VCaP (cell line): ENCODE measurements around the gene ELOVL2.
"Not testable (repeated sequence)": the region's sequence is repeated elsewhere in the genome, so short reads cannot be mapped to it uniquely, and the experiment has no call there.

Source experiments
- H3K27ac ChIP-seq: fragments of 450-650 bp; 2 replicates; pipeline ENCODE4 v1.5.1; 2017
- TF ChIP-seq, protein P1 (sequence below): fragments of 450-650 bp; conservative IDR thresholded peaks from 2 replicates; pipeline ENCODE4 v1.5.1; 2017; ENCODE audit warnings: mild to moderate bottlenecking, moderate library complexity

ELOVL2 gene, protein sequence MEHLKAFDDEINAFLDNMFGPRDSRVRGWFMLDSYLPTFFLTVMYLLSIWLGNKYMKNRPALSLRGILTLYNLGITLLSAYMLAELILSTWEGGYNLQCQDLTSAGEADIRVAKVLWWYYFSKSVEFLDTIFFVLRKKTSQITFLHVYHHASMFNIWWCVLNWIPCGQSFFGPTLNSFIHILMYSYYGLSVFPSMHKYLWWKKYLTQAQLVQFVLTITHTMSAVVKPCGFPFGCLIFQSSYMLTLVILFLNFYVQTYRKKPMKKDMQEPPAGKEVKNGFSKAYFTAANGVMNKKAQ

DNA sequence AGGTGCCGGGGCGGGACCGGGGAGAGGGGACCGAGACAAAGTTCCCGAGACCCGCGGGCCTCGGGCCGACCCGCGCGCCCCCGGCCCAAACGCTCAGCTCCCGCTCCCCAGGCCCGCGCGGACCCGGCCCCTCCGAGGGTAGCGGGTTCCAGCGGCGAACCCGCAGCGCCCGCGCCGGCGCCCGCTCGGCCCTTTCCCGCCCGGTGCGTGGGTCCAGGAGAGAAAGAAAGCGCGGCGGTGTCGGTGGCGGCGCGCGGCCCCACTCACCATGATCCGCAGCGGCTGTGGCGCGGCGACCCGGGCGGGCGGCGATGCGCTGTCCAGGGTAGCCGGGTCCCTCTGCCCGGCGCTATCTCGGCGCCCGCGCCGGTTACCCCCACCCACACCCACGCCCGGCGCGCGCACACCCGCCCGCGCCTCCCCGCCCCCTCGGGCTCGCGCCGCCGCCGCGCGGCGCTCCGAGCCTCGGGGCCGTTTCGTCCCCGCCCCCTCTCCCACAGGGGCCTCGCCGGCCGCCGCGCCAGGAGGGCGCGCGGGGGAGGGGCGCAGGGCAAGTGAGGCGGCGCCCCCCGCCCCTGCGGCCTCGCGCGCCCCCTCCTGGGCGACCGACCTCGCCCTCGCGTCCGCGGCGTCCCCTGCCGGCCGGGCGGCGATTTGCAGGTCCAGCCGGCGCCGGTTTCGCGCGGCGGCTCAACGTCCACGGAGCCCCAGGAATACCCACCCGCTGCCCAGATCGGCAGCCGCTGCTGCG lies at the start of gene ELOVL2:
Gene ELOVL2 (minus strand): TSS at position 345 of the 751 bp plus-strand sequence. CDS start 75 bp downstream, at position 270.
- peak within 1 kb of the TSS; percentile 78 for H3K27ac ChIP-seq
- TF ChIP-seq, protein P1, sequence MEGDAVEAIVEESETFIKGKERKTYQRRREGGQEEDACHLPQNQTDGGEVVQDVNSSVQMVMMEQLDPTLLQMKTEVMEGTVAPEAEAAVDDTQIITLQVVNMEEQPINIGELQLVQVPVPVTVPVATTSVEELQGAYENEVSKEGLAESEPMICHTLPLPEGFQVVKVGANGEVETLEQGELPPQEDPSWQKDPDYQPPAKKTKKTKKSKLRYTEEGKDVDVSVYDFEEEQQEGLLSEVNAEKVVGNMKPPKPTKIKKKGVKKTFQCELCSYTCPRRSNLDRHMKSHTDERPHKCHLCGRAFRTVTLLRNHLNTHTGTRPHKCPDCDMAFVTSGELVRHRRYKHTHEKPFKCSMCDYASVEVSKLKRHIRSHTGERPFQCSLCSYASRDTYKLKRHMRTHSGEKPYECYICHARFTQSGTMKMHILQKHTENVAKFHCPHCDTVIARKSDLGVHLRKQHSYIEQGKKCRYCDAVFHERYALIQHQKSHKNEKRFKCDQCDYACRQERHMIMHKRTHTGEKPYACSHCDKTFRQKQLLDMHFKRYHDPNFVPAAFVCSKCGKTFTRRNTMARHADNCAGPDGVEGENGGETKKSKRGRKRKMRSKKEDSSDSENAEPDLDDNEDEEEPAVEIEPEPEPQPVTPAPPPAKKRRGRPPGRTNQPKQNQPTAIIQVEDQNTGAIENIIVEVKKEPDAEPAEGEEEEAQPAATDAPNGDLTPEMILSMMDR = peak; percentile 100

DNA sequence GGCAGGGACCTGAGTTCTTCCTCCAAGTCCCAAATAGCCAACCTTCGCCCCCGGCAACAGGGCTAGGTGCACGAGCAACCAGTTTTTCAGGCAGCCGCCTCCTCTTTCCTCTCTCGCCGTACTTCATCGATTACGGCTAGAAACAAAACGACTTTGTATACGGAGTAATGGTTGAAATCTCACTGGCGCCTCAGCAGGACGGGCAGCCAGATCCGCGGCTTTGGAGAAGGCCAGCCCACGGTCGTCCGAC lies 49.2 kb upstream of the ELOVL2 start:
- peak overlapping the region; percentile 97 for H3K27ac ChIP-seq
- TF ChIP-seq, protein P1 = no peak

DNA sequence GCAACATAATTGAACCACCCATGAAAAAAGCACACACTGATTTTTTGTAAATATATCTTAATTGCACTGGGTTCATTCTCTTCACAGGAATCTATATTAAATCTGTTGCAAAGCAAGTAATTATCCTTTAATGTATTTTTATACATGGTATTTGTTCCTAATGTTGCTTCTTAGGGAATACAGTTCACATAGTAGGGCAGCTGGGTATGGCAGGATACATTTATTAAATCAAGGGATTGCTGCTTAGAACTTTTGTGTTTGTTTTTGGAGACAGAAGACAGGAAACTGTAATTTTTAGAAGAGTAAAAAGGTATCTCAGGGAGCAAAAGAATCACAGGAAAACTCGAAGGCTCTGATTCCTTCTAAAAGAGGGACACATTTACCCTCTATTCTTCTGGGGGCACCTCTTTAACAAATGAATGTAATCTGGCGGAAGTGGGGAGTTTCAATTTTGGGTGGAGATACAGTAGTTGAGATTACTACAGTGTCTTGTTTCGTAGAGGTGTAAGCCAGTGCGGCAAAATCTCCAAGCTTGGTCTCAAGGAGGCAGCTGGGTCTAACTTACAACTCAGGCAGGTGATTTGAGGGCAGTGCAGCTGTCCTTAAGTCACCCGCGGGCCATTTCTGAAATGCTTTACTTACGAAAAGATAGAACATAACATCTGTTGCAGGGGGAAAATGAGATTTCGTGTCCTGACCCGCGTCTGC lies 48.7 kb upstream of the ELOVL2 start:
- peak overlapping the region; percentile 97 for H3K27ac ChIP-seq
- TF ChIP-seq, protein P1 = no peak

DNA sequence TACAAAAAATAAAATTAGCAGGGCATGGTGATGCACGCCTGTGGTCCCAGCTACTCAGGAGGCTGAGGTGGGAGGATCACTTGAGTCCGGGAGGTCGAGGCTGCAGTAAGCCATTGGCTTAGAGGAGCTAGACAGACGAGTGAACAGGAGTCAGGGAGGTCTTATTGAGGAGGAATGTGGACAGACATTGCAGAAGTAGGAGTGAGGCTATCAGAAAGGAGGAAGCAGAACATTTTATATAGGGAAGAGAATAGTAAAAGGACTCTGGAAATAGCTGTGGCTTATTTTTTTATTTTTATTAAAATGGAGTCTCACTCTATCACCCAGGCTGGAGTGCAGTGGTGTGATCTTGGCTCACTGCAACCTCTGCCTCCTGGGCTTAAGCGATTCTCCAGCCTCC lies 47.0 kb upstream of the ELOVL2 start:
- H3K27ac ChIP-seq = peak overlapping the region; percentile 97

DNA sequence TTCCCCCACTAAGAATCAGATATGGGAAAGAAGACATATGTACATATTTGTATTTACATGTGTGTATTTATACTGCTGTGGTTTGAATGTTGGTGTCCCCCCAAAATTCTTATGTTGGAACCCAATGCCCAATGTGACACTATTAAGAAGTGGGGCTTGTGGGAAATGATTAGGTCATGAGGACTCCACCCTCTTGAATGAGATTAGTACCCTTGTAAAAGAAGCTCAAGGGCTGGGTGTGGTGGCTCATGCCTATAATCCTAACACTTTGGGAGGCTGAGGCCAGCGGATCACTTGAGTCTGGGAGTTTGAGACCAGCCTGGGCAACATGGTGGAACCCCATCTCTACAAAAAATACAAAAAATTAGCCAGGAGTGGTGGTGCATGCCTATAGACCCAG lies 45.6 kb upstream of the ELOVL2 start:
- no peak overlapping the region for H3K27ac ChIP-seq
- TF ChIP-seq, protein P1 = no peak

DNA sequence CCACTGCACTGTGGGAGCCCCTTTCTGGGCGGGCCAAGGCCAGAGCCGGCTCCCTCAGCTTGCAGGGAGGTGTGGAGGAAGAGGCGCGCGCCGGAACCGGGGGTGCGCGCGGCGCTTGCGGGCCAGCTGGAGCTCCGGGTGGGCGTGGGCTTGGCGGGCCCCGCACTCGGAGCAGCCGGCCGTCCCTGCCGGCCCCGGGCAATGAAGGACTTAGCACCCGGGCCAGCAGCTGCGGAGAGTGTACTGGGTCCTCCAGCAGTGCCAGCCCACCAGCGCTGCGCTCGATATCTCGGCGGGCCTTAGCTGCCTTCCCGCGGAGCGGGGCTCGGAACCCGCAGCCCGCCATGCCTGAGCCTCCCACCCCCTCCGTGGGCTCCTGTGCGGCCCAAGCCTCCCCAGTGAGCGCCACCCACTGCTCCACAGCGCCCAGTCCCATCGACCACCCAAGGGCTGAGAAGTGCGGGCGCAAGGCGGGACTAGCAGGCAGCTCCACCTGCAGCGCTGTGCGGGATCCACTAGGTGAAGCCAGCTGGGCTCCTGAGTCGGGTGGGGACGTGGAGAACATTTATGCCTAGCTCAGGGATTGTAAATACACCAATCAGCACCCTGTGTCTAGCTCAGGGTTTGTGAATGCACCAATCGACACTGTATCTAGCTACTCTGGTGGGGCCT lies 43.2 kb upstream of the ELOVL2 start:
- not testable (repeated sequence) for H3K27ac ChIP-seq

DNA sequence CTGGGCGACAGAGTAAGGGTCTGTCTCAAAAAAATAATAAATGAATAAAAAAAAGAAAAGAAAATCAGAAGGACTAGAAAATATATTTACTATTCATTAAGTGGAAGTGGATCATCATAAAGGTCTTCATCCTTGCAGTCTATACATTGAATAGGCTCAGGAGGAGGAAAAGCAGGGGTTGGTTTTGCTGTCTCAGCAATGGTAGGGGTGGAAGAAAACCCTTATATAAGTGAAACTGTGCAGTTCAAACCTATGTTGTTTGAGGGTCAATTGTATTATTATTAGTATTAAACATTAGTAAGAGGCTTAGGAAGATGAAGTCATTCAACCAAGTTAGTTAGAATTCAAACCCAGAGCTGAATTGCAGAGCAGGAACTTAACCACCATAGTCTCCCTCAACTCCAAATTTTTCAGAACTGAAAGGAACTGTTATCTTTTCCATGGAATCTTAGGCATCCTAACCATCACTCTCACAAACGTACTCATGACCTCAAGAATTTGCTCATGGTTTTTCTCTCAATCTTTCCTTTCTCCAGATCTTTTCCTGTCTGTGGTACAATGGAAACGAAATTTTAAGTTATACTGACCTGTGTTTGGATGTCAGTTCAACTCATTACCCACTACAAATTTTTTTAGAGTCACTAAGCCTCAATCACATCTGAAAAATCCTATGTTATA lies 41.8 kb upstream of the ELOVL2 start:
- TF ChIP-seq, protein P1 = no peak
- H3K27ac ChIP-seq = no peak overlapping the region

DNA sequence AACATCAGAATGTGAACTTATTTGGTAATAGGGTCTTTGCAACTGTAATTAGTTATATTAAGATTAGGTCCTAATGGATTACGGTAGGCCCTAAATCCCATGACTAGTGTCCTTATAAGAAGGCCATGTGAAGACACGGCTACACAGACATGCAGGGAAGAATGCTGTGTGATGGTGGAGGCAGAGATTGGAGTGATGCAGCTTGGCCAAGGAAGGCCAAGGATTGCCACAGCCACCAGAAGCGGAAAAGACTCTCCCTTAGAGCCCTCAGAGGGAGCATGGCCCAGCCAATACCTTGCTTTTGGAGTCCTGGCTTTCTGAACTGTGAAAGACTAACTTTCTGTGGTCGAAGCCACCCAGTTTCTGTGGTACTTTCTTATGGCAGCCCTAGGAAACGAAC lies 39.9 kb upstream of the ELOVL2 start:
- TF ChIP-seq, protein P1 = no peak
- H3K27ac ChIP-seq = no peak overlapping the region
